ENCODE data around the gene WASF3. TPM values are rescaled to one million over a fixed set of nuclear protein-coding genes. Genes with fewer than 3 reads are reported as not detected.

The WASF3 gene
- total and polyA plus RNA-seq, 12 donors: 12.6 to 63.3 (median 37.6) TPM

- Histone ChIP-seq H3K4me3 (no peak overlapping the region), H3K27me3 (no peaks in the 10 kb centered on the region), H3K4me1 (replicated peaks in 1 of 2) (no peaks in the 10 kb centered on the region), H3K9me3 (replicated peaks in 1 of 3) (no peaks in the 10 kb centered on the region), H3K36me3 (replicated peaks in 1 of 2) (no peaks in the 10 kb centered on the region), H3K27ac (no peak overlapping the region)
- DNase-seq: no peak
- intact Hi-C loops (cut with DNase I): no loop called here
- TF ChIP-seq POLR2A (IDR thresholded peaks at IDR 0.05) (no peak), CTCF (IDR thresholded peaks at IDR 0.05) (no peak)
Measured at GRCh38 chr13:26727633-26728032, 170.2 kb downstream of the WASF3 start.

- intact Hi-C loops (cut with DNase I): no loop called here
- Histone ChIP-seq H3K4me3 (no peak overlapping the region), H3K36me3 (replicated peaks in 1 of 2) (no peaks in the 10 kb centered on the region), H3K4me1 (replicated peaks in 1 of 2) (no peaks in the 10 kb centered on the region), H3K27ac (no peak overlapping the region), H3K27me3 (peaks cover 5% of the 10 kb centered on the region), H3K9me3 (replicated peaks in 1 of 3) (no peaks in the 10 kb centered on the region)
- DNase-seq: no peak
- WGBS, 4 donors: 56 to 72% (median 69%) methylated on average over 9 of the region's 9 CpGs
- no peak for TF ChIP-seq CTCF (IDR thresholded peaks at IDR 0.05)
- no peak for TF ChIP-seq POLR2A (IDR thresholded peaks at IDR 0.05)
Measured at GRCh38 chr13:26735677-26736076, 178.2 kb downstream of the WASF3 start.

Other genes with a start within 250 kb of the WASF3 start
- gene GPR12, start 203.1 kb downstream of the WASF3 start, total RNA-seq: not detected
- not detected for gene GPR12, start 203.1 kb downstream of the WASF3 start, polyA plus RNA-seq